SK-N-MC (cell line): Measurements from ENCODE around the gene SLC4A3.
A peak's percentile ranks its signal among the peaks of the same experiment; 100 is the strongest.

Experiments used
- DNase-seq: peaks from one replicate; pipeline ENCODE4 v3.0.0-alpha.2; 2011; ENCODE audit warnings: low read depth, low spot score
- H3K27ac ChIP-seq: fragments of 200-600 bp; sonication (generic); 2 replicates; pipeline ENCODE4 v1.5.1; 2016; ENCODE audit warnings: mixed run types
- H3K36me3 ChIP-seq: fragments of 200-600 bp; sonication (generic); 2 replicates; pipeline ENCODE4 v1.6.1; 2017; ENCODE audit warnings: antibody characterized with exemption, low read length, mixed read lengths; ENCODE audit not compliant: insufficient read depth
- H3K4me3 ChIP-seq: fragments of 200-600 bp; sonication (generic); 2 replicates; pipeline ENCODE4 v1.5.1; 2016
- H3K9ac ChIP-seq: fragments of 200-600 bp; sonication (generic); 2 replicates; pipeline ENCODE4 v1.8.0; 2017; ENCODE audit warnings: mixed run types, mixed read lengths; ENCODE audit not compliant: insufficient read length
- H3K9me3 ChIP-seq: fragments of 200-600 bp; sonication (generic); 2 replicates; pipeline ENCODE4 v1.6.1; 2017; ENCODE audit warnings: low read depth, mild to moderate bottlenecking, antibody characterized with exemption, low read length, moderate library complexity, mixed read lengths
- EZH2 ChIP-seq: fragments of 200-600 bp; sonication (generic); IDR thresholded peaks from one replicate; pipeline ENCODE4 v1.6.1; 2017; ENCODE audit warnings: antibody characterized with exemption
- FOXP2 ChIP-seq: optimal IDR thresholded peaks from 2 replicates; pipeline ENCODE3; 2011; ENCODE audit warnings: mild to moderate bottlenecking, moderate library complexity; ENCODE audit not compliant: insufficient read depth; ENCODE audit errors: extremely low read length, control extremely low read depth
- POLR2AphosphoS5 ChIP-seq: IDR thresholded peaks from 2 replicates; pipeline ENCODE4 v1.6.1; 2012; ENCODE audit warnings: mild to moderate bottlenecking, low read depth, low read length, borderline replicate concordance

The SLC4A3 gene

GRCh38 chr2:219628235-219628985 lies 980 bp downstream of the SLC4A3 start:
- Histone ChIP-seq H3K9ac (no peak overlapping the region), H3K4me3 (peak overlapping the region; percentile 80), H3K27ac (no peak overlapping the region), H3K36me3 (no peaks in the 10 kb centered on the region), H3K9me3 (no peaks in the 10 kb centered on the region)
- TF ChIP-seq POLR2AphosphoS5 (no peak), EZH2 (no peak), FOXP2 (no peak)
- no peak for DNase-seq

- H3K9ac ChIP-seq: no peak overlapping the region
- DNase-seq: no peak
- H3K9me3 ChIP-seq: no peaks in the 10 kb centered on the region
- TF ChIP-seq EZH2: no peak
- no peak for TF ChIP-seq POLR2AphosphoS5
- TF ChIP-seq FOXP2: no peak
- H3K27ac ChIP-seq: no peak overlapping the region
- no peaks in the 10 kb centered on the region for H3K36me3 ChIP-seq
- no peak overlapping the region for H3K4me3 ChIP-seq
These were observed 1.8 kb downstream of the SLC4A3 start for GRCh38 chr2:219628986-219629901.

- no peaks in the 10 kb centered on the region for H3K9me3 ChIP-seq
- TF ChIP-seq POLR2AphosphoS5: no peak
- TF ChIP-seq FOXP2: no peak
- TF ChIP-seq EZH2: no peak
- no peak overlapping the region for H3K4me3 ChIP-seq
- DNase-seq: no peak
- H3K9ac ChIP-seq: no peak overlapping the region
- no peak overlapping the region for H3K27ac ChIP-seq
- H3K36me3 ChIP-seq: no peaks in the 10 kb centered on the region
These were observed 2.7 kb downstream of the SLC4A3 start for GRCh38 chr2:219629976-219630695.

- H3K36me3 ChIP-seq: no peaks in the 10 kb centered on the region
- no peak overlapping the region for H3K4me3 ChIP-seq
- H3K27ac ChIP-seq: no peak overlapping the region
- TF ChIP-seq POLR2AphosphoS5: no peak
- no peak for TF ChIP-seq FOXP2
- TF ChIP-seq EZH2: no peak
- H3K9ac ChIP-seq: no peak overlapping the region
- no peak for DNase-seq
- no peaks in the 10 kb centered on the region for H3K9me3 ChIP-seq
These were observed 3.5 kb downstream of the SLC4A3 start for GRCh38 chr2:219630770-219631405.

GRCh38 chr2:219631406-219631891 lies 4.0 kb downstream of the SLC4A3 start:
- H3K36me3 ChIP-seq: no peaks in the 10 kb centered on the region
- no peaks in the 10 kb centered on the region for H3K9me3 ChIP-seq
- no peak for DNase-seq
- H3K4me3 ChIP-seq: no peak overlapping the region
- H3K27ac ChIP-seq: no peak overlapping the region
- TF ChIP-seq FOXP2 (no peak), EZH2 (no peak)
- no peak overlapping the region for H3K9ac ChIP-seq

GRCh38 chr2:219631904-219632759 lies 4.7 kb downstream of the SLC4A3 start:
- DNase-seq: no peak
- Histone ChIP-seq H3K36me3 (no peaks in the 10 kb centered on the region), H3K4me3 (no peak overlapping the region), H3K27ac (no peak overlapping the region), H3K9me3 (no peaks in the 10 kb centered on the region), H3K9ac (no peak overlapping the region)
- TF ChIP-seq EZH2 (no peak), POLR2AphosphoS5 (no peak), FOXP2 (no peak)

GRCh38 chr2:219632760-219633105 lies 5.3 kb downstream of the SLC4A3 start:
- TF ChIP-seq POLR2AphosphoS5 (no peak), EZH2 (no peak), FOXP2 (no peak)
- no peak for DNase-seq
- Histone ChIP-seq H3K9me3 (no peaks in the 10 kb centered on the region), H3K4me3 (no peak overlapping the region), H3K27ac (no peak overlapping the region), H3K9ac (no peak overlapping the region), H3K36me3 (no peaks in the 10 kb centered on the region)
